ENCODE data around the gene FOXO3. TPM values are rescaled to one million over a fixed set of nuclear protein-coding genes. Genes with fewer than 3 reads are reported as not detected.

Gene FOXO3
- total RNA-seq, 1 donor from 2014 or later = 74.5 TPM

GRCh38 chr6:108685970-108686369 lies 125.3 kb downstream of the FOXO3 start:
- DNase-seq = no peak

- DNase-seq = no peak
Measured at GRCh38 chr6:108686896-108687295, 126.2 kb downstream of the FOXO3 start.

- no peak for DNase-seq
Measured at GRCh38 chr6:108687921-108688320, 127.2 kb downstream of the FOXO3 start.

- no peak for DNase-seq
Measured at GRCh38 chr6:108689272-108690161, 128.8 kb downstream of the FOXO3 start.

- no peak for DNase-seq
Measured at GRCh38 chr6:108690326-108691049, 129.8 kb downstream of the FOXO3 start.

- DNase-seq = peak; percentile 63
Measured at GRCh38 chr6:108693430-108694154, 132.9 kb downstream of the FOXO3 start.

- DNase-seq = peak; percentile 33
Measured at GRCh38 chr6:108694816-108695215, 134.1 kb downstream of the FOXO3 start.

GRCh38 chr6:108697561-108698161 lies 136.9 kb downstream of the FOXO3 start:
- DNase-seq = no peak

- no peak for DNase-seq
Measured at GRCh38 chr6:108698593-108699289, 138.0 kb downstream of the FOXO3 start.

GRCh38 chr6:108699290-108700041 lies 138.7 kb downstream of the FOXO3 start:
- DNase-seq = peak; percentile 81

GRCh38 chr6:108702106-108702851 lies 141.6 kb downstream of the FOXO3 start:
- DNase-seq = no peak

- no peak for DNase-seq
Measured at GRCh38 chr6:108706649-108707048, 145.9 kb downstream of the FOXO3 start.

- DNase-seq = peak; percentile 44
Measured at GRCh38 chr6:108707328-108707976, 146.7 kb downstream of the FOXO3 start.

GRCh38 chr6:108710030-108710429 lies 149.3 kb downstream of the FOXO3 start:
- DNase-seq = no peak

- DNase-seq = no peak
Measured at GRCh38 chr6:108710551-108710950, 149.8 kb downstream of the FOXO3 start.

GRCh38 chr6:108711071-108711470 lies 150.4 kb downstream of the FOXO3 start:
- DNase-seq = no peak

GRCh38 chr6:108711826-108712225 lies 151.1 kb downstream of the FOXO3 start:
- no peak for DNase-seq

- DNase-seq = no peak
Measured at GRCh38 chr6:108712946-108713345, 152.2 kb downstream of the FOXO3 start.

- DNase-seq = peak; percentile 77
Measured at GRCh38 chr6:108714101-108714765, 153.5 kb downstream of the FOXO3 start.

Measured in tongue (tissue), 2 donors.